Endothelial cell of umbilical vein (primary cell): Measurements from ENCODE around the gene KRTCAP2.

Experiments used
- MYC ChIP-seq: IDR thresholded peaks from one replicate; pipeline ENCODE4 v1.6.1; 2011; ENCODE audit warnings: mild to moderate bottlenecking, low read depth, low read length
- POLR2A ChIP-seq: IDR thresholded peaks from 2 replicates; pipeline ENCODE4 v1.6.1; 2012; ENCODE audit warnings: low read depth, mild to moderate bottlenecking, control low read depth, low read length
- POLR2AphosphoS5 ChIP-seq: IDR thresholded peaks from 2 replicates; pipeline ENCODE4 v1.6.1; 2012; ENCODE audit warnings: low read depth, mild to moderate bottlenecking, control low read depth, low read length, moderate library complexity; ENCODE audit not compliant: insufficient read depth
- TF ChIP-seq, protein P1 (sequence below), 2 donors: IDR thresholded peaks; 1 replicate in 1 of 2; 2 replicates in 1 of 2; pipeline ENCODE4 v1.5.1; 2011; ENCODE audit warnings: low read length in 2 of 2, mild to moderate bottlenecking in 2 of 2, moderate library complexity in 2 of 2, control low read depth in 1 of 2, inconsistent platforms in 1 of 2, low read depth in 1 of 2; ENCODE audit not compliant: insufficient read depth in 1 of 2; ENCODE audit errors: extremely low read depth in 1 of 2

DNA sequence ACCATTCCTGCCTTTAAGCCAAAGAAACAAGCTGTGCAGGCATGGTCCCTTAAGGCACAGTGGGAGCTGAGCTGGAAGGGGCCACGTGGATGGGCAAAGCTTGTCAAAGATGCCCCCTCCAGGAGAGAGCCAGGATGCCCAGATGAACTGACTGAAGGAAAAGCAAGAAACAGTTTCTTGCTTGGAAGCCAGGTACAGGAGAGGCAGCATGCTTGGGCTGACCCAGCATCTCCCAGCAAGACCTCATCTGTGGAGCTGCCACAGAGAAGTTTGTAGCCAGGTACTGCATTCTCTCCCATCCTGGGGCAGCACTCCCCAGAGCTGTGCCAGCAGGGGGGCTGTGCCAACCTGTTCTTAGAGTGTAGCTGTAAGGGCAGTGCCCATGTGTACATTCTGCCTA lies 38.8 kb downstream of the KRTCAP2 start:
- TF ChIP-seq, protein P1, sequence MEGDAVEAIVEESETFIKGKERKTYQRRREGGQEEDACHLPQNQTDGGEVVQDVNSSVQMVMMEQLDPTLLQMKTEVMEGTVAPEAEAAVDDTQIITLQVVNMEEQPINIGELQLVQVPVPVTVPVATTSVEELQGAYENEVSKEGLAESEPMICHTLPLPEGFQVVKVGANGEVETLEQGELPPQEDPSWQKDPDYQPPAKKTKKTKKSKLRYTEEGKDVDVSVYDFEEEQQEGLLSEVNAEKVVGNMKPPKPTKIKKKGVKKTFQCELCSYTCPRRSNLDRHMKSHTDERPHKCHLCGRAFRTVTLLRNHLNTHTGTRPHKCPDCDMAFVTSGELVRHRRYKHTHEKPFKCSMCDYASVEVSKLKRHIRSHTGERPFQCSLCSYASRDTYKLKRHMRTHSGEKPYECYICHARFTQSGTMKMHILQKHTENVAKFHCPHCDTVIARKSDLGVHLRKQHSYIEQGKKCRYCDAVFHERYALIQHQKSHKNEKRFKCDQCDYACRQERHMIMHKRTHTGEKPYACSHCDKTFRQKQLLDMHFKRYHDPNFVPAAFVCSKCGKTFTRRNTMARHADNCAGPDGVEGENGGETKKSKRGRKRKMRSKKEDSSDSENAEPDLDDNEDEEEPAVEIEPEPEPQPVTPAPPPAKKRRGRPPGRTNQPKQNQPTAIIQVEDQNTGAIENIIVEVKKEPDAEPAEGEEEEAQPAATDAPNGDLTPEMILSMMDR (IDR thresholded peaks at IDR 0.05; ENCODE audit: extremely low read depth in 1 of 2, insufficient read depth in 1 of 2, low read depth in 1 of 2, low read length in 2 of 2): no peak
- TF ChIP-seq MYC: no peak
- TF ChIP-seq POLR2AphosphoS5: no peak
- TF ChIP-seq POLR2A: no peak
